HCT116 (cell line): ENCODE data around the gene SLC28A3. TPM values are rescaled to one million over a fixed set of nuclear protein-coding genes. Genes with fewer than 3 reads are reported as not detected.

Experiments
- ATAC-seq: fragments of 200-7000 bp; cut with Tn5 transposase; 2 replicates; pipeline ENCODE4 v1.9.1; 2020; ENCODE audit warnings: mild to moderate bottlenecking, moderate library complexity
- BruUV-seq: library from RNA; stranded (reverse); fragments of 400-500 nt; replicated peaks from 2 replicates; lab custom pipeline; 2021; lab: Mats Ljungman, UMichigan
- CTCF ChIA-PET: fragments of 300-600 bp; sonication (Branson Sonifier 250); formaldehyde crosslinking; loops from one replicate; lab custom pipeline; 2021; ENCODE audit warnings: antibody characterized with exemption; lab: Charles Lee
- POLR2A ChIA-PET: fragments of 300-600, 350-600 bp; sonication (Branson Sonifier 250); formaldehyde crosslinking; loops from one replicate; lab custom pipeline; 2021; ENCODE audit warnings: antibody characterized with exemption; lab: Charles Lee
- RAD21 ChIA-PET, 2 experiments: fragments of 300-600 bp; sonication (Branson Sonifier 250); formaldehyde crosslinking; loops; one replicate each; lab custom pipeline; 2023; ENCODE audit warnings: low total read pairs in 2 of 2; ENCODE audit not compliant: uncharacterized antibody in 2 of 2, unreplicated experiment in 2 of 2, low non-redundant PET in 1 of 2; lab: Charles Lee
- DNase-seq: peaks from one replicate; pipeline ENCODE4 v3.0.0-alpha.2; 2010; ENCODE audit warnings: low read depth, low spot score
- H2AFZ ChIP-seq: fragments of 200-600 bp; shearing (Covaris generic), sonication (generic); 2 replicates; pipeline ENCODE4 v1.6.1; 2017; ENCODE audit warnings: low read depth, mixed run types, mixed read lengths, antibody characterized with exemption, low read length; ENCODE audit not compliant: poor library complexity, severe bottlenecking
- H3K27ac ChIP-seq: 2 replicates; pipeline ENCODE4 v1.5.1; 2012; ENCODE audit warnings: low read depth, low read length
- H3K27me3 ChIP-seq: fragments of 200-600 bp; sonication (generic); 2 replicates; pipeline ENCODE4 v1.6.1; 2016; ENCODE audit warnings: mixed run types, low read length, mixed read lengths; ENCODE audit not compliant: insufficient read depth
- H3K36me3 ChIP-seq, 2 experiments: fragments of 200-500 bp in 1 of 2; fragments of 200-600 bp in 1 of 2; sonication (Bioruptor generic) in 1 of 2; sonication (generic) in 1 of 2; 2 replicates each; pipeline versions ENCODE4 v1.5.1 to v1.6.1; 2014 to 2016; ENCODE audit warnings: low read length in 2 of 2, inconsistent platforms in 1 of 2, mixed read lengths in 1 of 2, mixed run types in 1 of 2; ENCODE audit not compliant: insufficient read depth in 2 of 2, control insufficient read depth in 1 of 2
- H3K4me1 ChIP-seq, 2 experiments: fragments of 200-600 bp in 1 of 2; sonication (generic) in 1 of 2; 2 replicates each; pipeline versions ENCODE4 v1.5.1 to v1.6.1; 2012 to 2017; ENCODE audit warnings: low read length in 2 of 2, inconsistent platforms in 1 of 2, mild to moderate bottlenecking in 1 of 2, mixed read lengths in 1 of 2, mixed run types in 1 of 2, moderate library complexity in 1 of 2; ENCODE audit not compliant: insufficient read depth in 2 of 2, control insufficient read depth in 1 of 2
- H3K4me2 ChIP-seq: fragments of 200-600 bp; sonication (generic); 2 replicates; pipeline ENCODE4 v1.6.1; 2017; ENCODE audit warnings: mixed run types, low read length, mixed read lengths
- H3K4me3 ChIP-seq, 2 experiments: fragments of 200-600 bp in 1 of 2; sonication (generic) in 1 of 2; replicated peaks in 1 of 2; 2 replicates each; pipeline ENCODE4 v1.5.1; 2011 to 2016; ENCODE audit warnings: low read length in 2 of 2, control low read depth in 1 of 2, low read depth in 1 of 2, mild to moderate bottlenecking in 1 of 2, mixed read lengths in 1 of 2, mixed run types in 1 of 2
- H3K79me2 ChIP-seq: fragments of 200-600 bp; sonication (generic); 2 replicates; pipeline ENCODE4 v1.6.1; 2017; ENCODE audit warnings: mild to moderate bottlenecking, mixed run types, low read length, moderate library complexity, mixed read lengths; ENCODE audit not compliant: insufficient read depth
- H3K9ac ChIP-seq: fragments of 200-600 bp; sonication (generic); 2 replicates; pipeline ENCODE4 v1.6.1; 2016; ENCODE audit warnings: low read length, mixed read lengths
- H3K9me2 ChIP-seq: fragments of 200-600 bp; sonication (generic), shearing (Covaris generic); 2 replicates; pipeline ENCODE4 v1.6.1; 2017; ENCODE audit warnings: mixed run types, mild to moderate bottlenecking, moderate library complexity; ENCODE audit not compliant: insufficient read depth
- H3K9me3 ChIP-seq, 2 experiments: fragments of 200-500 bp in 1 of 2; fragments of 200-600 bp in 1 of 2; sonication (Bioruptor generic) in 1 of 2; sonication (generic) in 1 of 2; 2 replicates each; pipeline ENCODE4 v1.6.1; 2014 to 2017; ENCODE audit warnings: low read length in 2 of 2, mixed read lengths in 2 of 2, inconsistent platforms in 1 of 2, low read depth in 1 of 2, mild to moderate bottlenecking in 1 of 2, mixed run types in 1 of 2, moderate library complexity in 1 of 2; ENCODE audit not compliant: control insufficient read depth in 1 of 2, insufficient read depth in 1 of 2
- H4K20me1 ChIP-seq: fragments of 200-600 bp; sonication (generic), shearing (Covaris generic); 2 replicates; pipeline ENCODE4 v1.6.1; 2017; ENCODE audit warnings: mixed run types, mild to moderate bottlenecking, moderate library complexity; ENCODE audit not compliant: insufficient read depth
- CEBPB ChIP-seq: IDR thresholded peaks from 2 replicates; pipeline ENCODE4 v1.6.1; 2012; ENCODE audit warnings: low read depth
- EZH2phosphoT487 ChIP-seq: fragments of 200-600 bp; IDR thresholded peaks from 2 replicates; pipeline ENCODE4 v1.6.1; 2018; ENCODE audit warnings: antibody characterized with exemption, borderline replicate concordance
- JUND ChIP-seq: IDR thresholded peaks from 2 replicates; pipeline ENCODE4 v1.6.1; 2012
- POLR2AphosphoS5 ChIP-seq: IDR thresholded peaks from 2 replicates; pipeline ENCODE4 v1.6.1; 2011; ENCODE audit warnings: mild to moderate bottlenecking, low read depth, low read length, moderate library complexity
- SP1 ChIP-seq: IDR thresholded peaks from 2 replicates; pipeline ENCODE4 v1.6.1; 2012; ENCODE audit warnings: low read depth
- SRF ChIP-seq: IDR thresholded peaks from 2 replicates; pipeline ENCODE4 v1.6.1; 2012; ENCODE audit warnings: low read depth
- TCF7L2 ChIP-seq: IDR thresholded peaks from 2 replicates; pipeline ENCODE4 v1.7.0; 2011; ENCODE audit warnings: borderline replicate concordance, inconsistent platforms; ENCODE audit not compliant: insufficient read depth, insufficient read length; ENCODE audit errors: extremely low read depth
- ZFX ChIP-seq: fragments of 450-650 bp; IDR thresholded peaks from 2 replicates; pipeline ENCODE4 v1.6.1; 2017
- intact Hi-C: fragments of 100-400 bp; cut with micrococcal nuclease; formaldehyde crosslinking; loops from 2 replicates; pipeline ENCODE4 v1.10.0; 2022
- total RNA-seq: library from RNA; stranded (reverse); gene quantifications from one replicate; pipeline ENCODE4 v1.2.1, GENCODE V29; 2021; ENCODE audit not compliant: unreplicated experiment
- TF ChIP-seq, protein P1 (sequence below): IDR thresholded peaks from 2 replicates; pipeline ENCODE4 v1.6.1; 2012; ENCODE audit warnings: low read depth

The SLC28A3 gene
- total RNA-seq, 1 experiment from 2014 or later = not detected

DNA sequence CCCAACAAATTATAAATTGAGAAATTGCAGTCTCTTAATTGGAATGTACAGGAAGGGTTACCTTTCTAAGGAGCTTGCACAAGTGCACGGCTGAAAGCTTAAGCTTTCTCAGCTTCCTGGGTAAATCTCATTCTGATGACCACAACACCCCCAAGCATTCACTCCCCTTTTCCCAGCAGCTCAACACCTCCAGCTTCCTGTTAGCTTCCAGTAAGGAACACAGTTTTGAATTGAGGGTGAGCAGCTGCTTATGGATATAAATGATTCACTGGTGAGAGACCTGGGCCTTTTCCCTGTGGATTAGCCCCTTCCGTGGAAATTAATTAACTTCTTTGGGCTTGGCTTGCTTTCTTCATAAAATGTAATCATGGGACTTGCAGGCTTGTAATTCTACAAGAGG lies 101.2 kb downstream of the SLC28A3 start:
- intact Hi-C loops = no loop called here
- BruUV-seq = no TSS peak
- Histone ChIP-seq H3K4me3 (no peak overlapping the region), H3K27ac (no peak overlapping the region), H3K9me2 (no peaks in the 10 kb centered on the region), H3K4me1 (no peaks in the 10 kb centered on the region), H3K79me2 (no peaks in the 10 kb centered on the region), H3K9me3 (no peaks in the 10 kb centered on the region), H3K9ac (no peak overlapping the region), H4K20me1 (no peaks in the 10 kb centered on the region)
- ATAC-seq (no peak), DNase-seq (no peak)
- TF ChIP-seq TCF7L2 = no peak
- TF ChIP-seq, protein P1, sequence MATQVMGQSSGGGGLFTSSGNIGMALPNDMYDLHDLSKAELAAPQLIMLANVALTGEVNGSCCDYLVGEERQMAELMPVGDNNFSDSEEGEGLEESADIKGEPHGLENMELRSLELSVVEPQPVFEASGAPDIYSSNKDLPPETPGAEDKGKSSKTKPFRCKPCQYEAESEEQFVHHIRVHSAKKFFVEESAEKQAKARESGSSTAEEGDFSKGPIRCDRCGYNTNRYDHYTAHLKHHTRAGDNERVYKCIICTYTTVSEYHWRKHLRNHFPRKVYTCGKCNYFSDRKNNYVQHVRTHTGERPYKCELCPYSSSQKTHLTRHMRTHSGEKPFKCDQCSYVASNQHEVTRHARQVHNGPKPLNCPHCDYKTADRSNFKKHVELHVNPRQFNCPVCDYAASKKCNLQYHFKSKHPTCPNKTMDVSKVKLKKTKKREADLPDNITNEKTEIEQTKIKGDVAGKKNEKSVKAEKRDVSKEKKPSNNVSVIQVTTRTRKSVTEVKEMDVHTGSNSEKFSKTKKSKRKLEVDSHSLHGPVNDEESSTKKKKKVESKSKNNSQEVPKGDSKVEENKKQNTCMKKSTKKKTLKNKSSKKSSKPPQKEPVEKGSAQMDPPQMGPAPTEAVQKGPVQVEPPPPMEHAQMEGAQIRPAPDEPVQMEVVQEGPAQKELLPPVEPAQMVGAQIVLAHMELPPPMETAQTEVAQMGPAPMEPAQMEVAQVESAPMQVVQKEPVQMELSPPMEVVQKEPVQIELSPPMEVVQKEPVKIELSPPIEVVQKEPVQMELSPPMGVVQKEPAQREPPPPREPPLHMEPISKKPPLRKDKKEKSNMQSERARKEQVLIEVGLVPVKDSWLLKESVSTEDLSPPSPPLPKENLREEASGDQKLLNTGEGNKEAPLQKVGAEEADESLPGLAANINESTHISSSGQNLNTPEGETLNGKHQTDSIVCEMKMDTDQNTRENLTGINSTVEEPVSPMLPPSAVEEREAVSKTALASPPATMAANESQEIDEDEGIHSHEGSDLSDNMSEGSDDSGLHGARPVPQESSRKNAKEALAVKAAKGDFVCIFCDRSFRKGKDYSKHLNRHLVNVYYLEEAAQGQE = no peak
- no peak for TF ChIP-seq ZFX
- TF ChIP-seq JUND = no peak
- TF ChIP-seq EZH2phosphoT487 = no peak
- no peak for TF ChIP-seq SRF
- TF ChIP-seq POLR2AphosphoS5 = no peak
- no peak for TF ChIP-seq SP1
- no peak for TF ChIP-seq CEBPB
- TF ChIP-seq, all 23 proteins: peak for 0
- Histone ChIP-seq H2AFZ (no peak overlapping the region), H3K36me3 (no peaks in the 10 kb centered on the region), H3K27me3 (no peaks in the 10 kb centered on the region), H3K4me2 (no peak overlapping the region)
- ChIA-PET CTCF (interaction anchor here (0.7 to 1.0 kb wide), 2 partner anchors 9 to 20 kb away, joined by 3 read pairs; no protein-coding TSS in a partner anchor), POLR2A (no interaction called here), RAD21 (interaction anchor here in 1 of 2 experiments (0.6 kb wide), 1 partner anchor 275 kb away, joined by 3 read pairs; no protein-coding TSS in a partner anchor)
